ENCODE data around the gene DNAI1.

DNA sequence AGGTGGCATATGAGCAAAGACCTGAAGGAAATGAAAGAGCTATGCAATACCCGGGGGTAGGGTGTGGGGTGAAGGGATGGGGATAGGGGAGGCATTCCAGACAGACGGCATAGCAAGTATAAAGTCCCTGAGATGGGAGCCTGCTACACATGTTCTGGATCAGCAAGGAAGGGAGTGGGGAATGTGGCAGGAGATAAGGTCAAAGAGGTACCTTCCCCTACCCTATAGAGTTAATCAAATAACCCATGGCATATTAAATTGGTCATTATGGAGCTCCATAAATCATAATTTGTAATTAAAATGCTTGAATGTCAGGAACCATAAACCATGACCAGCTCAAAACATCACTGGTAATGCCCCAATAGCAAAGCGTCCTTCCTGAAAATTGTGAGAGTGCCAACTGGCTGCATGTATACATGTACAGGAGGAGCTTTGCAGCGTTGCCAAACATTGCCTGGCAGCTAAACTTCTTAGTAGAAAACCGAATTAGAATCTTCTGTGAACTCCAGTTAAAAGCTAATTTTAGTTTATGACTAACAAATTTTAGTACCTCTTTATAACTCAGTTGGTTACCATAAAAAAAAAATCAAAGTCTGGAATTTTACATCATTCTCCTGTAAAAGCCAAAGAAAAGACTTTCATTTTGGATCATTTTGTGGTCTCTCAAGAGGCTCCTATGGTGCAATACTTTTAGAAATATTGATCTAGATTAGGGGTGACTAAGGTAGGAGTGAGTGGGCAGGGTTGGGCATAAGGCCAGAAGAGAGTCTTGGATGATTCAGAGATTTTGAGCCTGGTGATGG is 4.7 kb downstream of the DNAI1 start:
- TF ChIP-seq CTCF (IDR thresholded peaks at IDR 0.05) (no peak), POLR2A (IDR thresholded peaks at IDR 0.05) (no peak)
